Sigmoid colon (tissue), 7 donors: Measurements from ENCODE around the gene GALNT1. TPM values are rescaled to one million over a fixed set of nuclear protein-coding genes. Genes with fewer than 3 reads are reported as not detected.

ENCODE experiments used
- DNase-seq: peaks from one replicate; pipeline ENCODE4 v3.0.0-alpha.2; 2019
- H3K27ac ChIP-seq, 4 donors: fragments of 200-600 bp; sonication (generic); one replicate each; pipeline ENCODE4 v1.5.1; 2016 to 2019; ENCODE audit warnings: mild to moderate bottlenecking in 1 of 4
- H3K27me3 ChIP-seq, 3 donors: fragments of 200-600 bp; sonication (generic); one replicate each; pipeline ENCODE4 v1.5.1; 2019; ENCODE audit warnings: mild to moderate bottlenecking in 1 of 3
- H3K36me3 ChIP-seq, 4 donors: fragments of 200-600 bp; sonication (generic); one replicate each; pipeline ENCODE4 v1.5.1; 2016 to 2019
- H3K4me1 ChIP-seq, 4 donors: fragments of 200-600 bp; sonication (generic); one replicate each; pipeline ENCODE4 v1.5.1; 2017 to 2019
- H3K4me3 ChIP-seq, 4 donors: fragments of 200-600 bp; sonication (generic); one replicate each; pipeline ENCODE4 v1.5.1; 2017 to 2019; ENCODE audit warnings: mild to moderate bottlenecking in 2 of 4, moderate library complexity in 1 of 4
- H3K9me3 ChIP-seq, 4 donors: fragments of 200-600 bp in 3 of 4; sonication (generic) in 3 of 4; one replicate each; pipeline versions ENCODE4 v1.5.1 to v1.6.1; 2013 to 2019
- EP300 ChIP-seq, 4 donors: sonication (generic); formaldehyde crosslinking; IDR thresholded peaks; one replicate each; pipeline ENCODE4 v1.6.1; 2017; ENCODE audit warnings: antibody characterized with exemption in 4 of 4
- POLR2A ChIP-seq, 2 donors: fragments of 450-650 bp; IDR thresholded peaks; one replicate each; pipeline ENCODE4 v1.6.1; 2016; ENCODE audit warnings: antibody characterized with exemption in 2 of 2, mild to moderate bottlenecking in 2 of 2, moderate library complexity in 2 of 2
- POLR2AphosphoS5 ChIP-seq, 4 donors: sonication (generic); formaldehyde crosslinking; IDR thresholded peaks; one replicate each; pipeline ENCODE4 v1.6.1; 2017; ENCODE audit warnings: antibody characterized with exemption in 4 of 4
- WGBS, 2 donors: extraction: QIAGEN DNeasy Blood & Tissue Kit; methylation state at CpG; one replicate each; pipeline ENCODE4 v1.1.7; 2013; 5-methylcytosine and 5-hydroxymethylcytosine counted together
- intact Hi-C: fragments of 100-400 bp; cut with DNase I; formaldehyde crosslinking; loops from one replicate; pipeline ENCODE4 v1.15.1; 2023
- polyA plus RNA-seq, 3 donors: library from polyadenylated mRNA; stranded (reverse); fragments of 200-250 nt; gene quantifications; one replicate each; pipeline ENCODE4 v1.2.3, GENCODE V29; 2013
- total RNA-seq, 4 donors: library from RNA; depleted of rRNA; stranded (reverse); fragments of >200 nt; gene quantifications; one replicate each; pipeline ENCODE4 v1.1.0, GENCODE V29; 2016
- TF ChIP-seq, protein P1 (sequence below), 4 experiments: fragments of 450-650 bp in 3 of 4; fragments of 200-600 bp in 1 of 4; IDR thresholded peaks; one replicate each; pipeline ENCODE4 v1.5.1; 2016 to 2019; ENCODE audit warnings: antibody characterized with exemption in 4 of 4, mild to moderate bottlenecking in 3 of 4, moderate library complexity in 2 of 4
- donor health status: healthy with polysubstance abuse.
- donor health status: Bipolar disorder and iron deficiency.
- donor health status: healthy.

The GALNT1 gene
- total and polyA plus RNA-seq, 7 donors, result 21.5 to 33.9 (median 29.7) TPM

DNA sequence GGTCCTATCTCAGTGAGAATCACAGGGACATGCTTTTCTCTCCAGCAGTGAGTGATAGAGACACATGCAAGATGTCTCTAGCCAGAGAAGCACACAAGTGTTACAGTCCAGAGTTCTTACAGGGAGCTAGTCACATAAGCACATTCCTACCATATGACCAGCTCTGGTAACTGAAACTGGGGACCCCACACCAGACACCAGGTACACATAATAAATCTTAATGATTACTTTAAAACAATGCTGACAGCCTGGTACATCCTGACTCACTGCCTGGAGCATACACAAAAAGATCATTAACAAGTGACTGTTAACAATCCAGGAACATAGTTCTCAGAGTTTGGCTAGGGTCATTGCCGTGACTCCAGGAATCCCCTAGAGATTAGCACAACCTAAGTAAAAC lies 53.6 kb downstream of the GALNT1 start:
- Histone ChIP-seq H3K9me3 (peaks cover 0 to 5% (median 0%) of the 10 kb centered on the region in 4 donors), H3K27ac (peak overlapping the region in 3 of 4 donors; percentile 47 to 57 (median 54)), H3K4me3 (no peak overlapping the region), H3K4me1 (peaks cover 0 to 29% (median 15%) of the 10 kb centered on the region in 4 donors), H3K36me3 (no peaks in the 10 kb centered on the region), H3K27me3 (no peaks in the 10 kb centered on the region)
- intact Hi-C loops, result no loop called here
- TF ChIP-seq POLR2AphosphoS5 (IDR thresholded peaks at IDR 0.05), result peak in 3 of 4 donors; percentile 35 to 78 (median 53)
- TF ChIP-seq, protein P1, sequence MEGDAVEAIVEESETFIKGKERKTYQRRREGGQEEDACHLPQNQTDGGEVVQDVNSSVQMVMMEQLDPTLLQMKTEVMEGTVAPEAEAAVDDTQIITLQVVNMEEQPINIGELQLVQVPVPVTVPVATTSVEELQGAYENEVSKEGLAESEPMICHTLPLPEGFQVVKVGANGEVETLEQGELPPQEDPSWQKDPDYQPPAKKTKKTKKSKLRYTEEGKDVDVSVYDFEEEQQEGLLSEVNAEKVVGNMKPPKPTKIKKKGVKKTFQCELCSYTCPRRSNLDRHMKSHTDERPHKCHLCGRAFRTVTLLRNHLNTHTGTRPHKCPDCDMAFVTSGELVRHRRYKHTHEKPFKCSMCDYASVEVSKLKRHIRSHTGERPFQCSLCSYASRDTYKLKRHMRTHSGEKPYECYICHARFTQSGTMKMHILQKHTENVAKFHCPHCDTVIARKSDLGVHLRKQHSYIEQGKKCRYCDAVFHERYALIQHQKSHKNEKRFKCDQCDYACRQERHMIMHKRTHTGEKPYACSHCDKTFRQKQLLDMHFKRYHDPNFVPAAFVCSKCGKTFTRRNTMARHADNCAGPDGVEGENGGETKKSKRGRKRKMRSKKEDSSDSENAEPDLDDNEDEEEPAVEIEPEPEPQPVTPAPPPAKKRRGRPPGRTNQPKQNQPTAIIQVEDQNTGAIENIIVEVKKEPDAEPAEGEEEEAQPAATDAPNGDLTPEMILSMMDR (IDR thresholded peaks at IDR 0.05), result no peak
- no peak for TF ChIP-seq POLR2A (IDR thresholded peaks at IDR 0.05)
- peak in 1 of 4 donors; percentile 75 for TF ChIP-seq EP300 (IDR thresholded peaks at IDR 0.05)
- 45 to 61% methylated on average over 1 of the region's 1 CpG for WGBS, 2 donors
- no peak for DNase-seq

- Histone ChIP-seq H3K36me3 (no peaks in the 10 kb centered on the region), H3K4me3 (no peak overlapping the region), H3K4me1 (peaks cover 0 to 29% (median 15%) of the 10 kb centered on the region in 4 donors), H3K27ac (no peak overlapping the region), H3K27me3 (no peaks in the 10 kb centered on the region), H3K9me3 (peaks cover 0 to 5% (median 0%) of the 10 kb centered on the region in 4 donors)
- no peak for DNase-seq
- intact Hi-C loops, result no loop called here
- TF ChIP-seq EP300 (IDR thresholded peaks at IDR 0.05) (no peak), POLR2AphosphoS5 (IDR thresholded peaks at IDR 0.05) (no peak), POLR2A (IDR thresholded peaks at IDR 0.05) (no peak)
- TF ChIP-seq, protein P1 (IDR thresholded peaks at IDR 0.05), result no peak
- 94 to 97% methylated on average over 5 of the region's 5 CpGs for WGBS, 2 donors
Observed at GRCh38 chr18:35637227-35637626, 55.7 kb downstream of the GALNT1 start.

DNA sequence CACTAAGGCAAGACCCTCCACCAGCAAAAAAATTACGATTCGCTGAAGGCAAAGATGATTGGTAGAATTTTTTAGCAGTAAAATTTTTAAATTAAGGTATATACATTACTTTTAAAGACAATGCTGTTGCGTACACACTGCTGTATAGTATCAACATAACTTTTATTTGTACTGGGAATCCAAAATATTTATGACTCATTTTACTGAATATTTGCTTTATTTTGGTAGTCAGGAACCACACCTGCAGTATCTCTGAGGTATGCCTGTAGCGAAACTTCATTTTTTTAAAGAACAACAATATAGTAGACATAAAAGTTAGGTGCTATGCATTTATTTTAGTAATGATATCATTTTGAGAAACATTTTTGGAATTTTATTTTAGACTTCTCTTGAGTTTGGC lies 57.8 kb downstream of the GALNT1 start:
- H3K27ac ChIP-seq, result no peak overlapping the region
- H3K36me3 ChIP-seq, result no peaks in the 10 kb centered on the region
- no peak overlapping the region for H3K4me3 ChIP-seq
- H3K27me3 ChIP-seq, result no peaks in the 10 kb centered on the region
- intact Hi-C loops, result no loop called here
- H3K4me1 ChIP-seq, result peaks cover 0 to 19% (median 13%) of the 10 kb centered on the region in 4 donors
- 96 to 98% methylated on average over 4 of the region's 4 CpGs for WGBS, 2 donors
- H3K9me3 ChIP-seq, result peaks cover 0 to 5% (median 0%) of the 10 kb centered on the region in 4 donors
- TF ChIP-seq, protein P1 (IDR thresholded peaks at IDR 0.05), result no peak
- TF ChIP-seq POLR2AphosphoS5 (IDR thresholded peaks at IDR 0.05) (no peak), POLR2A (IDR thresholded peaks at IDR 0.05) (no peak), EP300 (IDR thresholded peaks at IDR 0.05) (no peak)
- DNase-seq, result no peak

DNA sequence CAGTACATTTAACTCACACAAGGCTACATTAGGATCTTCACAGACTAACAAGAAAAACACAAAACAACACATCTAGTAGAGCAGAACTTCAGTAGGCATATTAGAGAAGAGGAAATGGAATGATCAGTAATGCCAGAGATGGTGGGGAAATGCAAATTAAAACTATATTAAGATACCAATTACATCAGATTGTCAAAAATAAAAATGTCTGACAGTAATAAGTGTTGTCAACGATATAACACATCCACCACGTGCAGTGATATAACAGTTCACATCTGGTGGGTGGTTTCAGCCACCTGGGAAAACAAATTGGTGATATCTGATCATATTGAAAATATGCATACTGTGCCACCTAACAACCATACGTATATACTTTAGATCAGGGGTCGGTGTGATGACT lies 59.9 kb downstream of the GALNT1 start:
- Histone ChIP-seq H3K36me3 (no peaks in the 10 kb centered on the region), H3K4me3 (no peak overlapping the region), H3K4me1 (no peaks in the 10 kb centered on the region), H3K27me3 (no peaks in the 10 kb centered on the region), H3K27ac (no peak overlapping the region), H3K9me3 (peaks cover 0 to 5% (median 0%) of the 10 kb centered on the region in 4 donors)
- no peak for DNase-seq
- intact Hi-C loops, result no loop called here
- 91 to 96% methylated on average over 4 of the region's 4 CpGs for WGBS, 2 donors
- TF ChIP-seq, protein P1 (IDR thresholded peaks at IDR 0.05), result no peak
- no peak for TF ChIP-seq POLR2AphosphoS5 (IDR thresholded peaks at IDR 0.05)
- no peak for TF ChIP-seq EP300 (IDR thresholded peaks at IDR 0.05)
- TF ChIP-seq POLR2A (IDR thresholded peaks at IDR 0.05), result no peak

GRCh38 chr18:35641916-35642315 lies 60.4 kb downstream of the GALNT1 start:
- no peak for DNase-seq
- Histone ChIP-seq H3K27ac (no peak overlapping the region), H3K27me3 (no peaks in the 10 kb centered on the region), H3K36me3 (no peaks in the 10 kb centered on the region), H3K4me1 (no peaks in the 10 kb centered on the region), H3K4me3 (no peak overlapping the region), H3K9me3 (peaks cover 0 to 5% (median 0%) of the 10 kb centered on the region in 4 donors)
- no peak for TF ChIP-seq EP300 (IDR thresholded peaks at IDR 0.05)
- TF ChIP-seq, protein P1 (IDR thresholded peaks at IDR 0.05), result no peak
- TF ChIP-seq POLR2AphosphoS5 (IDR thresholded peaks at IDR 0.05), result no peak
- no peak for TF ChIP-seq POLR2A (IDR thresholded peaks at IDR 0.05)
- WGBS, 2 donors, result 94 to 96% methylated on average over 3 of the region's 3 CpGs
- intact Hi-C loops, result no loop called here
